Gastroesophageal sphincter (tissue), 3 donors: Measurements from ENCODE around the gene JMY.

ENCODE experiments used
- CTCF ChIP-seq, 4 experiments: fragments of 200-600 bp in 2 of 4; fragments of 450-650 bp in 2 of 4; sonication (generic) in 1 of 4; IDR thresholded peaks; one replicate each; pipeline ENCODE4 v1.5.1; 2017 to 2019; ENCODE audit warnings: antibody characterized with exemption in 4 of 4, mild to moderate bottlenecking in 2 of 4, moderate library complexity in 2 of 4
- POLR2AphosphoS5 ChIP-seq: sonication (generic); formaldehyde crosslinking; IDR thresholded peaks from one replicate; pipeline ENCODE4 v1.6.1; 2017; ENCODE audit warnings: antibody characterized with exemption

GRCh38 chr5:79305706-79306105, 69.8 kb downstream of the JMY start:
- no peak for TF ChIP-seq CTCF (IDR thresholded peaks at IDR 0.05)
- TF ChIP-seq POLR2AphosphoS5 = no peak
